GM21367 (cell line): ENCODE results near the gene COA5.
A peak's percentile ranks its signal among the peaks of the same experiment; 100 is the strongest.

Source experiments
- ATAC-seq: cut with Tn5 transposase; IDR thresholded peaks from one replicate; pipeline ENCODE4 v1.9.1; 2021; ENCODE audit not compliant: unreplicated experiment

COA5 gene

GRCh38 chr2:98572676-98573075 lies 35.6 kb downstream of the COA5 start:
- no peak for ATAC-seq

GRCh38 chr2:98572211-98572610 lies 36.1 kb downstream of the COA5 start:
- ATAC-seq, result no peak

- no peak for ATAC-seq
Measured at GRCh38 chr2:98571796-98572195, 36.5 kb downstream of the COA5 start.

GRCh38 chr2:98571121-98571701 lies 37.1 kb downstream of the COA5 start:
- ATAC-seq, result no peak

GRCh38 chr2:98570356-98570755 lies 38.0 kb downstream of the COA5 start:
- ATAC-seq, result no peak

- no peak for ATAC-seq
Measured at GRCh38 chr2:98569915-98570314, 38.4 kb downstream of the COA5 start.

- no peak for ATAC-seq
Measured at GRCh38 chr2:98569197-98569793, 39.0 kb downstream of the COA5 start.

GRCh38 chr2:98568161-98568956 lies 40.0 kb downstream of the COA5 start:
- ATAC-seq, result no peak

- no peak for ATAC-seq
Measured at GRCh38 chr2:98565941-98566340, 42.4 kb downstream of the COA5 start.

GRCh38 chr2:98565286-98565860 lies 42.9 kb downstream of the COA5 start:
- no peak for ATAC-seq

GRCh38 chr2:98564541-98565132 lies 43.7 kb downstream of the COA5 start:
- ATAC-seq, result no peak

GRCh38 chr2:98563394-98563793 lies 44.9 kb downstream of the COA5 start:
- ATAC-seq, result no peak

- ATAC-seq, result no peak
Measured at GRCh38 chr2:98561902-98562695, 46.2 kb downstream of the COA5 start.

- ATAC-seq, result no peak
Measured at GRCh38 chr2:98561018-98561417, 47.3 kb downstream of the COA5 start.

- no peak for ATAC-seq
Measured at GRCh38 chr2:98560256-98560771, 48.0 kb downstream of the COA5 start.

GRCh38 chr2:98559581-98559980 lies 48.7 kb downstream of the COA5 start:
- no peak for ATAC-seq

GRCh38 chr2:98558852-98559530 lies 49.3 kb downstream of the COA5 start:
- no peak for ATAC-seq

- peak; percentile 55 for ATAC-seq
Measured at GRCh38 chr2:98556344-98557033, 51.8 kb downstream of the COA5 start.

GRCh38 chr2:98555696-98556095 lies 52.6 kb downstream of the COA5 start:
- ATAC-seq, result no peak
